Right lobe of liver (tissue), 4 donors: ENCODE data around the gene STYK1.

Experiments
- POLR2A ChIP-seq: fragments of 450-650 bp; IDR thresholded peaks from one replicate; pipeline ENCODE4 v1.6.1; 2017; ENCODE audit warnings: antibody characterized with exemption, mild to moderate bottlenecking
- TF ChIP-seq, protein P1 (sequence below), 4 donors: fragments of 200-600 bp in 3 of 4; fragments of 450-650 bp in 1 of 4; IDR thresholded peaks; one replicate each; pipeline versions ENCODE4 v1.5.1 to v1.8.0; 2016 to 2022; ENCODE audit warnings: antibody characterized with exemption in 4 of 4, mild to moderate bottlenecking in 2 of 4
- donor health status: DM: no; HTN: no; CAD: no.
- donor health status: DM: no; HTN: no; CAD: no.
- donor health status: DM: no; HTN: yes; CAD: no.

DNA sequence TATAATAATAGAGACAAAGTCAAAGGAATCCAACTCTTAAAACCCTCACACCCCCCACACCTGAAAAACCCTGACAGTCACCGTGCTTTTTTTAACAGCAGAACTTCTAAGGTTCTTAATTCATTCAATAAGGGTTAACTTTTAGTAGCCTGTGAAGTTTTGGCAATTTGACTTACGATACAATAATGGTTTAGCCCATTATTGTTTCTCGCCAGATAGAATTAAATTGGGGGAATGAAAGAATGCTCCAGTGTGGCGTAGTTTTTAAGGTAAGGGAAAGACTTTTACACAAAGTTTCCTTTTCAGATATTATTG, 59.8 kb downstream of the STYK1 start:
- TF ChIP-seq, protein P1, sequence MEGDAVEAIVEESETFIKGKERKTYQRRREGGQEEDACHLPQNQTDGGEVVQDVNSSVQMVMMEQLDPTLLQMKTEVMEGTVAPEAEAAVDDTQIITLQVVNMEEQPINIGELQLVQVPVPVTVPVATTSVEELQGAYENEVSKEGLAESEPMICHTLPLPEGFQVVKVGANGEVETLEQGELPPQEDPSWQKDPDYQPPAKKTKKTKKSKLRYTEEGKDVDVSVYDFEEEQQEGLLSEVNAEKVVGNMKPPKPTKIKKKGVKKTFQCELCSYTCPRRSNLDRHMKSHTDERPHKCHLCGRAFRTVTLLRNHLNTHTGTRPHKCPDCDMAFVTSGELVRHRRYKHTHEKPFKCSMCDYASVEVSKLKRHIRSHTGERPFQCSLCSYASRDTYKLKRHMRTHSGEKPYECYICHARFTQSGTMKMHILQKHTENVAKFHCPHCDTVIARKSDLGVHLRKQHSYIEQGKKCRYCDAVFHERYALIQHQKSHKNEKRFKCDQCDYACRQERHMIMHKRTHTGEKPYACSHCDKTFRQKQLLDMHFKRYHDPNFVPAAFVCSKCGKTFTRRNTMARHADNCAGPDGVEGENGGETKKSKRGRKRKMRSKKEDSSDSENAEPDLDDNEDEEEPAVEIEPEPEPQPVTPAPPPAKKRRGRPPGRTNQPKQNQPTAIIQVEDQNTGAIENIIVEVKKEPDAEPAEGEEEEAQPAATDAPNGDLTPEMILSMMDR (IDR thresholded peaks at IDR 0.05) = no peak
- TF ChIP-seq POLR2A = no peak
